Dermis blood vessel endothelial cell (primary cell): Measurements from ENCODE around the gene ME2. TPM values are rescaled to one million over a fixed set of nuclear protein-coding genes. Genes with fewer than 3 reads are reported as not detected.
A peak's percentile ranks its signal among the peaks of the same experiment; 100 is the strongest.
"Not testable (repeated sequence)": the region's sequence is repeated elsewhere in the genome, so short reads cannot be mapped to it uniquely, and the experiment has no call there.

Experiments
- DNase-seq: peaks from one replicate; pipeline ENCODE4 v3.0.0; 2010
- total RNA-seq: library from RNA; depleted of rRNA; stranded (reverse); fragments of >200 nt; gene quantifications from 2 replicates; pipeline ENCODE4 v1.2.3, GENCODE V29; 2014

ME2 gene
- total RNA-seq, 1 donor from 2014 or later: 45.3 TPM

DNA sequence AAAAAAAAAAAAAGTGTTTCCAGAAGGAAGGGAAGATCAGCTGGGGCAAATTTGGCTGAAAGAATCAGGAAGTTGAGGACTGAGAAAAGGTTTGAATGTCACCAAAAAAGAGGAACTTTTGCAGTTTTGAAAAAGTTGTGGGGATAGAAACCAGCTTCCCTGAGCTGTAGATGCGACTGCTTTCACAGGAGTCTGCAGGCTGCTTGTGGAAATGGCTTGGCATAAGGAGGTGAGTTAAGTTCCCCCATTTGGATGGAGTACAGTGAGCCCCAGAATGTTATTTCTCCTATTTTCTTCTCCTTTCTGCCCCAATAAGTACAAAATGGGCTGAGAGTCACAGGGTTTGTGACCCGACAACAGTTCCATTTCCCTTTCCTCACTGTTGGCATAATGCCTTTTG is 16.5 kb upstream of the ME2 start:
- DNase-seq: no peak

DNA sequence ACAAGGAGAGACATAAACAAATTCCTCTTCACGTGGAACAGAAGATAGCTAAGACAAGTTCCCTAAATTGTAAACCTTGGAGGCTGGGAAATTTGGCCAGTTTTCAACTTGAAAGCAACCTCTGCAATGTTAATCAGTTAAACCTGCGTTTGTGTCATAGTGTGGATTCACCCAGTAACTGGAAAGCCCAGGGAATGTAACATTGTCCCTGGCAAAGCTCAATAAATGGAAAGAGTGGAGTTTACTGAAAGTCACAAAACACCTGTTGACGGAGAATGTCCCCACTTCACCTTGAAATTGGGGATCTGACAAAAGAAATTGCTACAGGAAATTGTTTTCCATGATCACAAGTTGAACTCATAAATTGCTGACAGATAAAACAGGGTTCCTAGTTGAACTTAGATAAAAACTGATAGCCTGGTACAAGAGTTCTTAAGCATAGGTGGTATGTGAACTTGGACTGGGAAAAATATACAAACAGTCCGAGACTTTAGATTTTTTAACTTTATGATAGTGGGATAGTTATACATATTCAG is 15.0 kb upstream of the ME2 start:
- DNase-seq: no peak

DNA sequence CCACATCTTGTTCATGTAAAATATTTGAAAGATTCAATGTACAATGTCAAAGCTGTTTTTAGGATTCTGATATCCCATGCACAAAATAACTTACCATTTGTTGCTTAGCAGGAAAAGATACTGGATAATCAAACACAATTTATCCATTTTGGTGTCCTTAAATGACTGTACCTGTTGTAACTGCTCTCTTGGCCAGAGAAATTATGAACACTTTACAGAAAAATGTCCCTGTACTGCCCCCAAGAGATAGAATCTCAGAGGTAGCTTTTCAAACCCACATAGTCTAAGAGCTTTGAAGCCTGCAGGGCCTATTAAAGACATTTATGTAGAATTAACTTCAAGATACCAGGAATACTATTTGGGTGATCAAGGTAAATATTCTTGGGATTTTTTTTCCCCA is 12.2 kb upstream of the ME2 start:
- peak; percentile 28 for DNase-seq

DNA sequence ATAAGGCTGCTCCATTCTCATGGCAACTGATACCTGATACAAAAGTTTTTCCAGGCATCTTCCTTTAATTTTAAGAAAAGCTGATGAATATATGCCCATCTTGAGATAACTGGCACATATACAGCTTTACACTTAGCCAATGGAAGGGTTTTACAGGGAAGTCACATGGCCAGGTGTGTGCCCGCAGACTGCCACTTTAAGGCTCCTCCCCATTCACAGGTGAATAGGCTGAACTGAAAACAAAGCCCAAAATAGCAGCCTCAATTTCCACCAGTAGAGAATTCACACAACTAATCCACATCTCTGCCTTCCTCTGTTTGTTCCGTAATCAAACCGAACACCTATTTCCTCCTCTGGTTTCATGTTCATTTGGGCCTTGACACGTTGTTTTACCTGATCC is 9.8 kb upstream of the ME2 start:
- DNase-seq: no peak

DNA sequence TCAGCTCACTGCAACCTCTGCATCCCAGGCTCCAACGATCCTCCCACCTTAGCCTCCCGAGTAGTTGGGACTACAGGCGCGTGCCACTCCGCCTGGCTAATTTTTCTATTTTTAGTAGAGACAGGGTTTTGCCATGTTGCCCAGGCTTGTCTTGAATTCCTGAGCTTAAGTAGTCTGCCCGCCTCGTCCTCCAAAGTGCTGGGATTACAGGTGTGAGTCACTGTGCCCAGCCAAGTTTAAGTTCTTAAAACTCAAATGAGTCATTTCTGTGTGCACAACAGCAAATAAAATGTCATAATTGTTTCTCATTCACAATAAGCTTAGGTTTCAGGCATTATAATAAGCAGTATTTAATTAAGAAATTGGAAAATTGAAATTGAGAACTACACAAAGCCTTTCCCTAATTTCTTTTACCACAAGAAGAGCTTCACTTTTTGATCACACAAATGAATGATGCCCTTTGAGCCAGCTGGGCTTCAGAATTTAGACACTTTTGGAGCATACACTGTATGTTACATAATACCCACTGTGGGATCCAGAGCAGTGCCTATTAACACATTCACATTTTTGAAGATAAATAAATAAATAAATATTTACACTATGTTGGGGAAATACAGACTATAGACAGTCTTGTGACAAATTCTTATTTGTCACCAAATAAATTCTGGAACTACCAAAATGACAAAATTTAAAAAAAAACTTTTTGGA is 8.6 kb upstream of the ME2 start:
- DNase-seq: peak; percentile 41

DNA sequence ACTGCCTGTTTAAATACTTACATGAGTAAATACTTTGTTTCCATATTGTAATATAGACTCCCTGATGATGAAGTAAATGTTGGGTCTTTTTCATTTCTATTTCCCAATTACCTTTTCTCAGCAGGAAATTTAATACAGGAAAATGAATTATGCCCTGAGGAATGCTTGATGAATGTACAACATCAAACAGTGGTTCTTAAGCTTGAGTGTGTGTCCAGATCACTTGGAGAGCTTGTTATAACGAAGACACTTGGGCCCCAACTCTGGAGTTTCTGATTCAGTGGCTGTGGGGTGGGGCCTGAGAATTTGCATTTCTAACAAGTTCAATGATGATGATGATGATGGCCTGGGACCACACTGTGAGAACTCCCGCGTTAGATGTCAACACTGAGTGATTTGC is 7.1 kb upstream of the ME2 start:
- no peak for DNase-seq

DNA sequence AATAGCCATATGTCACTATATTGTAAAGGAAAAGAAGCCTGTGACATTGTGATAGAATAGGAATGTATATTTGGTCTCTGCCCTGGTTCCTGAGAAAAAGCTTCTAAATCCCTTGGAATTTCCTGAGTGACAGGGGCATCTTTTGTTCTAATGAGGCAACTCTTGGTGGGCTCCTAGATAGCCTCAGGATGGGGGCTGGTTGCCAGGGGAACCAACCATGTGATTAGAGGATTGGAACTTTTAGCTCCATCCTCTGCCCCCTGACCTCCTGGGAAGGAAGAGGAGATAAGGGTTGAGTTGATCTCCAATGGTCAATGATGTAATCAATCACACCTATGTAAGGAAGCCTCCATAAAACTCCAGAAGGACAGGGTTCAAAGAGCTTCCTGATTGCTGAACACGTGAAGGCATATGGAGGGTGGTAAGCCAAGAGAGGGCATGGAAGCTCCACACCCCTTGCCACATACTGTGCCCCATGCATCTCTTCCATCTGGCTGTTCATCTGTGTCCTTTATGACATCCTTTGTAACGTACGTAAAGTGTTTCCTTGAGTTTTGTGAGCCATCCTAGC is 2.9 kb upstream of the ME2 start:
- no peak for DNase-seq

DNA sequence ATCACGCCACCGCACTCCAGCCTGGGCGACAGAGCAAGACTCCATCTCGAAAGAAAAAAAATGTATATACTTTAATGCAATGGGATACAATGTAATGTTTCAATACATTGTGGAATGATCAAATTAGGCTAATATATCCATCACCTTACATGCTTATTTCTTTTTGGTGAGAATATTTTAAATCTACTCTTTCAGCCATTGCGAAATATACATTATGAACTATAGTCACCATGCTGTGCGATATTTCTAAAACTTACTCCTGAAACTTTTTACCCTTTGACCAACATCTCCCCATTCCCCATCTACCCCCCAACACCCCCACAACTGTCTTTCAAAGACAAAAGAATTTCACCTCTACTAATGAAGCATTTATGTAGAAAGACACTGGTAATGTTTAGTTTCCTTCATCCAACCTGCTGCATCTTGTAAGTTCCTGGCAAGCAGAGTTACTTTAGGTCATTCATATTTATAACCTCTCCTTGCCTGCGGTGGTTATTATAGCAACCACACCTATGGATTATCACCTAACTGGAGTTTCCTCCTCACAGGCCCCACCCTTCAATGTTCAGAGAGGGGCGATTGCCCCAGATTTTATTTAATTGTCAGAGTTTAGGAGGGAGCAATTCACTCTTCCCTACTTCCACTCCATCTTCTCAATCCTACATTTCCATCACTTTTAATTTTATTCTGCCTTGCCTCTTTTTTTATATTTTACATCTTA is 1.2 kb upstream of the ME2 start:
- no peak for DNase-seq

DNA sequence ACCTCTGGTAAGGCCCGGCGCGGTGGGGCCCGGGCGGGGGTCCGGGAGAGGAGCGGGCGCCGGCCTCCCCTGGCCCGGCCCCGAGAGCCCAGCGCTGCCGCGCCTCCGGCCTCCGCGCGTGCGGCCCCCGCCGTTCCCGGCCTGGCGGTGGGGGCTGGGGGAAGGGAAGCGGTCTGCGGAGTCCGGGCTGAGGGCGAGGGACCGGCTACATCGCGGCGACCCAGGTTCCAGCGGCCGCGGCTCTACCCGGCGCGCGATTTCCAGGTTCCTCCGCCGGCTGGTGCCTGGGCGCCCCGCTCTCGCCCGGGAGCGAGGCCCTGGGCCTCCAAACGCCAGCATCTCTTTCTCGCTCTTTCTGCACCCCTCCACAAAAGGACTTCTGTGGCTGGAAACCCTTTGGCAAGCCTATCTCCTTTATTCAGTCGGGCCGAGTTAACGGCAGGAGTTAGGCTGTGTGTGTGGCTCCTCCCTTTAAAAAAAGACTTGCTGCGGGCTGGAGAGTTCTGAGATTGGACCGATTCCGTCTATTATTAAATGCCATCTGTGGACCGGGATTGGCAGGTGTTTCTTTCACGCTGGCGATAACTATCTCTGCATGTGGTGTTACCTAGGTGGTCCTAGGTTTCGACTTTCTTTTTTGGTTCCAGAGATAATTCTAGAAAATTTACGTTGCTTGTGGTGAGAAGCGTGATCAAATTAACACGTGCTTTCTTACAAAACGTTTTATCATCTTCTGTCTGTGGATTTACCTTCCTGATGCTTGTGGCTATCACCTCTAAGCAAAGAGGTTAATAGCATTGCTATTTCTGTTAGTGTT is 592 bp downstream of the ME2 start:
- peak; percentile 59 for DNase-seq

DNA sequence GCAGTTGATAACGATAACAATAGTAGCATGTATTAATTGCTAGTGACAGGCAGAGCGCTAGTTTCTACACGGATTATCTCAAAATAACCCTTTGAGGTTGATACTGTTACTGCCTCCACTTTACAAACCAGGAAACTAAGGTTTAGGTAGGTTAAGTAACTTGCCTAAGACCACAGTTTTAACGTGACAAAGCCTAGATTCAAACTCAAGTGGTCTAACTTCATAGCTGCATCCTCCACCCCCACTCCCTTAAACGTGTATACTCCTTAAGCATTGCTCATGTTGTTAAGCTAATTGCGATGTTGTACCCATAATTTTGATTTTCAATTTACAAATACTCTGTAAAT is 1.2 kb downstream of the ME2 start:
- peak; percentile 6 for DNase-seq

DNA sequence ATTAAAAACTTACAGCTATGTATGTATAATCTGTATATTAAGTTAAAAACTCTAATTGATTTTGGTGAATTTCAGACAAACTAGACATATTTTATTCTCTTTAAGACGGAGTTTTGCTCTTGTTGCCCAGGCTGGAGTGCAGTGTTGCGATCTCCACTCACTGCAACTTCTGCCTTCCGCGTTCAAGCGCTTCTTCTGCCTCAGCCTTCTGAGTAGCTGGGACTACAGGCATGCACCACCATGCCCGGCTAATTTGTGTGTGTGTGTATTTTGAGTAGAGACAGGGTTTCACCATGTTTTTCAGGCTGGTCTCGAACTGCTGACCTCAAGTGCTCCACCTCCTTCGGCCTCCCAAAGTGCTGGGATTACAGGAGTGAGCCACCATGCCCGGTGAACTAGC is 2.0 kb downstream of the ME2 start:
- DNase-seq: not testable (repeated sequence)

DNA sequence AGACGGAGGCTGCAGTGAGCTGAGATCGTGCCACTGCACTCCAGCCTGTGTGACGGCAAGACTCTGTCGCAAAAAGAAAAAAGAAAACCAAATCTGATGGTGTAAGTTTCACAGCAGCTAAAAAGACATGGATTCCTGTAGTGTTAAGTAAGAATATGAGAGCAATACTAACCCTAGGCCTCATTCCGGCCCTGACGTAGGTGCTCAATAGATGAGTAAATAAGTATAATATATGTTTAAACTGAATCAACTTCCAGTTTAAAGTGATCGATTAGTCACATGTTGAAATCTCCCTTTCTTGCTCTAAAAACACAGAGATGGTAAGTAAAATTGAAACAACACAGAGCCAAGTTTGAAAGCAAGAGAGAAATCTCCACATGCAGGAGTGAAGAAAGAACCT is 8.0 kb downstream of the ME2 start:
- DNase-seq: no peak

DNA sequence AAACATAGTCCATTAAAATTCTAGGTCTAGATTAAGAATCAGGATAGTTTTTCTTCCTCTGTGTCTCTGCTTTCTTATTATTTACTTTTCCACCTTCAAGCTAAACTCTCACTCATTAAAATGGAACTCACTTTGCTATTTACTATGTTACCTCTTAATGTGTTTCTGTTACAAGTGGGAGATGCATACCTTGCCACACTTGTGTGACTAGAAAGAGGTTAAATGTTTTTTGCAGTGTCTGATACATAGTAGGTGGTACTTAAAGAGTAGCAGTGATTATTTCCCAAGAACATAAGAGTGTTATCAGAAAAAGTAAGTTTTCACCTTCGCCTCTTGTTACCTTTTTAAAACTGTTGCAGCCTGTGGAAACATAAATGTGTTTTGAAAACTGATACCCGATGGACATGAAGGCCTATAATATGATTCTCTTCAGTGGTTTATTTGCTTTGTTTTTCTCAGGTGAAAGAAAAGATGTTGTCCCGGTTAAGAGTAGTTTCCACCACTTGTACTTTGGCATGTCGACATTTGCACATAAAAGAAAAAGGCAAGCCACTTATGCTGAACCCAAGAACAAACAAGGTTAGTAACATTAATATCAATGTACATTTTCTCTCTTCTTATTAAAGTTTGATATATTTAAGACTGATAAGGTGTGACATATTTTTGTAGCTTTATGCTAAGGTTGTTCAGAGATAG is 16.6 kb downstream of the ME2 start:
- DNase-seq: no peak

DNA sequence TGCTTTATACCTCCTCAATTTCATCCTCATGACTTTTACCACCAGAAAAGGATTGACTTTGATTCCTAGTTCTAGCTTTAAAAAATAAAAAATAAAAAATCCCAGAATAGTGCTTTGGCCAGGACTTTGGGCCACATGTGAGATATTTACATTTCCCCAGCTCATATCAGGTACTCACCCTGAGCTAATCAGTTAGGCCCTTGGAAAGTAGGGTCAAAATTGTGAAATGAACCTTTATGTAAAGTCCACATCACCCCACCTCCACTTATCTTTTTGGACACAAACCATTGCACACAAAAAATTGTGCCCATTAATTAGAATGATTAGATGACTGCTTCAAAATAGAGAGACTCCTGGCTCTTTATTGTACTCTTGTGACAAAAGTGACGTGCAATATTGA is 17.2 kb downstream of the ME2 start:
- DNase-seq: no peak

DNA sequence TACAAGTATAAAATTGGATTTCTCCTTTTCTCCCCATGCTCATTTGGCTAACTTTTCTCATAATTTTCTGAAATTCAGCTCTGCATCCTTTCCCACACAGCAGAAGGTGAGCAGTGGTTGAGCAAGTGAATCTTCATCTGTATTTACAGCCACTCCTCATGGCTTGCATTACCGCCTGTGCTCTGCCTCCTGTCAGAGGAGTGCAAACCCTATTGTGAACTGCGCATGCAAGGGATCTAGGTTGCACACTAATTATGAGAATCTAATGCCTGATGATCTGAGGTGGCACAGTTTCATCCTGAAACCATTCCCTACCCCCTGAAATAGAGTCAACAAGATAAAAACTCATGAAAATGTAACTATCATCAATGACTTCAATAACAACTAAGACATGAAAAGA is 20.0 kb downstream of the ME2 start:
- no peak for DNase-seq

DNA sequence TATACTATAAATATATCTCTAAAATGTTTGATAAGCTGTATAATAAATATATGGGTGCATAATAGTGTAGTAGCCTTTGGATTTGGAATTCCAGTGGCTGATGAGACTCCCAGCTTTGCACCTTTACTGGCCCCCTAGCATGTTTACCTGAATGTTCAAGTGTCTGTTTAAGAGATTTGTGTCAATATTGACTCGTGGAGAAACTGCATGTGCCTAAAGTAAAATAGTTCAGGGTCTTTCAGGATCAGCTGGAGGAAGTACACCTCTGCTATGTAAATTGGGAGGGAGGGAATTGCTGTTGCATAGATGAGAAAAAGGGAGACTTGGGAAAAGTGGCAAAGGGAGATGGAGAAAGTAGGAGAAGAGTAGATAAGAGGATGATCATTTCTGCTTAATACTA is 23.9 kb downstream of the ME2 start:
- no peak for DNase-seq

DNA sequence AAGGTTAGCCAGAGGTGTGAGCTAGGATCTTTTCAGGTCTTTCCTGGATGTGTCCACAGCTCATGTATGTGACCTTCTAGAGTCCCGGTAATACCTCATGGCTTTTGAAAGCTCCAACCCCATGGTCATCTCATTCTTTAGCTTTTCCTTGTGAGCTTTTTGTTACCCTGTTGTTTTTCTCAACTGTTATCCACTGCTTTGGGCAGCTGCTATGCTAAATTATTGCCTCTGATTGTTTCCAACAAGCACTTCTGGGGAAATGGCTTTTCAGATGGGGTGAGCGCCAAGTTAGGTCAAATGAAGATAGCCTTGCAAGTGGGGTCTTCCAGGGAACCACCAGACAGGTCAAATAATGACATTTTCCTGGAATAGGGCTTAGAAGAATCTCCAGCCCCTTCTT is 27.9 kb downstream of the ME2 start:
- DNase-seq: no peak

DNA sequence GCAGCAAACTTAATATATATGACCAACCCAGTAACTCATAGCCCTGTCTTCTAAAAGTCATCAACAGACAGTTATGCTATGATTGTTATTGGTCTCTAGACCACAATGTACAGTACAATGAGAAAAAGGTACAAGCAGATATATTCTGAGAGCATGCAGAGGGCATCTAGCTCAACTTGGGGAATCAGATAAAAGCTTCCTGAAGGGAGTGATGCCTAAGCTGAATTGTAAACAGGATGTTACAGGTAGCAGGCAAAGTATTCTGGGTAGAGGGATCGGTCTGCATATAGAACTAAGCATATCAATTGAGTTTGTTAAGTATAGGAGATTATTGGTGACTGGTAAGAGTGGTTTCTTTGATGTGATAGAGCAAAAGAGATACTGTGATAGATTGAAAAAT is 30.3 kb downstream of the ME2 start:
- DNase-seq: no peak

DNA sequence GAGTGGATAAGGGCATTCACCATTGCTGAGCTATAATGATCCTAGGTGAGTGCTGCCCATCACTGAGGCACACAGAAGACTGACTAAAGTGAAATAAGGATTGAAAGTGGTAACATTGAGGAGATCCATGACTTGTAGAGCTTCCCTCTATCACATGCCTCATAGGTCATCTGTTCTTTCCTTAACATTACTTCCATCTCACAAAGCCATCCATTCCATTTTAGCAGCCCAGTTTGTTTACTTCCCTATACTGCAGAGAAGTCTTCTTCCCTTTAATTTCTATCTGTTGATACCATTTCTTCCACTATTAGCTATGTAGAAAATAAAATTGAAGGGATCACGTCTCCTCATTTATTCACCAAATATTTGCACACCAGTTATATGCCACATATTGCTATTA is 32.1 kb downstream of the ME2 start:
- DNase-seq: no peak

DNA sequence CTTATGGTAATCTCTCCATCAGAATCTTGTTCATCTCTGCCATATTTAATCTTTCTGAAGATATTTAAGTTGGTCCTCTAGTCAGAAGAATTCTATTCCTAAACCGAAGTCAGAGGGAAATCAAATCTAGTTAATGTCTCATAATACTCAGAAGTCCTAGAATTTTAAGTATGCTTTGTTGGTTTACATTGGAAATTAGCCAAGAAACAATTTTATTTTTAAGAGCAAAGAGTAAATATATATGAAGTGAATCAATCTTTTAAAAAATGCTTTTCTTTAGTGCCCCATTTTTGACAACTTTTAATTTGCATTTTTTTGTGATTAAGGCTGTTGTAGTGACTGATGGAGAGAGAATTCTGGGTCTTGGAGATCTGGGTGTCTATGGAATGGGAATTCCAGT is 38.1 kb downstream of the ME2 start:
- DNase-seq: no peak

DNA sequence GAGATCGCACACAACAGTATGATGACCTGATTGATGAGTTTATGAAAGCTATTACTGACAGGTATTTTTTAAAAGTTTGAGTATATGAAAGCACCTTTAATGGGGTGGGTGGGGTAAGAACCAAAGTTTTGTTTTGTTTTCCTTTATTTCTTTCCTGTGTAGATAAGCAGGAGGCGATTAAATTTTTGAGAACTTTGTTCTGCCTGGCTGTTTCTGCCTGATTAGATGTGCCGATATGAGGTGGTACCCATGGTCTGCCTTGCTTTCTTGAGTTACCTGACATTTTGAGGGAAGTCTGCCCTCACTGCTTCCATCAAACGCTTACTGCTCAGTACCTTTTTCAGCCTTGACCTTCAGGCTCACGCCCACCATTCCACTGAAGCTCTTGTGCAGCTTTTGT is 39.2 kb downstream of the ME2 start:
- no peak for DNase-seq

DNA sequence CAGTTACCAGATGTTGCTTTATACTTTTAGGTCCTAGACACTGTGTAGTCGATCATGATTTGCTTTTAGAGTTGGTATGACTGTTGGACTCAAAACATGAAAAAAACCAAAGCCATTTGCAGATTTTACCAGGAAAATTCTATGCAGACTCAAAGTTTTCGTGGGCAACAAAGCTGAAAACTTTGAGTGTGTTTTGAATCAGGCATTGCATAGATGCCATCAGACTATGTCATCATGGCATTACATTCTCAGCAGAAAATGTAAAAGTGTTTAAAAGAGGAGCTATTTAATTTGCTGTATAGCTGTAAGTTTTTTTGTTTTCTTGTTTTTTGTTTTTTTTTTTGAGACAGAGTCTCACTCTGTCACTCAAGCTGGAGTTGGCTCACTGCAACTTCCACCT is 45.5 kb downstream of the ME2 start:
- no peak for DNase-seq

DNA sequence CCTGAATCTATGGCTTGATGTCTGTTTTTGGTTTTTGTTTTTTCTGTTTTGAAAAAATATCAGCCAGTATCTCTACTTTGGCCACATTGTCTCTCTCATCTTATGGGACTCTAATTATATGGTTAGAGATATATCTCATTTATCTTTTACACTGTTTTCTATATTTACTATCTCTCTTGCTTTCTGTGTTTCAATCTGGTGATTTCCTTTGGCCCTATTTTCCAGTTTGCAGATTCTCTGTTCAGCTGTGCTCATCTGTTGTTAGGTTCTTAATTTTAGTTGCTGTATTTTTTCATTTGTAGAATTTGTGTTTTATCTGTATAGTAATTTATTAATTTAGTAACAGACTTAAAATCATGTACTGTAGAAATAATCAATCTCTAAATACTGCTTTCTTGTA is 47.6 kb downstream of the ME2 start:
- DNase-seq: no peak
